SK-N-MC (cell line): Measurements from ENCODE around the gene NDUFB6.
"Not testable (repeated sequence)": the region's sequence is repeated elsewhere in the genome, so short reads cannot be mapped to it uniquely, and the experiment has no call there.

ENCODE experiments used
- DNase-seq: peaks from one replicate; pipeline ENCODE4 v3.0.0-alpha.2; 2011; ENCODE audit warnings: low read depth, low spot score
- H3K27ac ChIP-seq: fragments of 200-600 bp; sonication (generic); 2 replicates; pipeline ENCODE4 v1.5.1; 2016; ENCODE audit warnings: mixed run types
- H3K36me3 ChIP-seq: fragments of 200-600 bp; sonication (generic); 2 replicates; pipeline ENCODE4 v1.6.1; 2017; ENCODE audit warnings: antibody characterized with exemption, low read length, mixed read lengths; ENCODE audit not compliant: insufficient read depth
- H3K4me3 ChIP-seq: fragments of 200-600 bp; sonication (generic); 2 replicates; pipeline ENCODE4 v1.5.1; 2016
- H3K9ac ChIP-seq: fragments of 200-600 bp; sonication (generic); 2 replicates; pipeline ENCODE4 v1.8.0; 2017; ENCODE audit warnings: mixed run types, mixed read lengths; ENCODE audit not compliant: insufficient read length
- H3K9me3 ChIP-seq: fragments of 200-600 bp; sonication (generic); 2 replicates; pipeline ENCODE4 v1.6.1; 2017; ENCODE audit warnings: low read depth, mild to moderate bottlenecking, antibody characterized with exemption, low read length, moderate library complexity, mixed read lengths
- EZH2 ChIP-seq: fragments of 200-600 bp; sonication (generic); IDR thresholded peaks from one replicate; pipeline ENCODE4 v1.6.1; 2017; ENCODE audit warnings: antibody characterized with exemption
- FOXP2 ChIP-seq: optimal IDR thresholded peaks from 2 replicates; pipeline ENCODE3; 2011; ENCODE audit warnings: mild to moderate bottlenecking, moderate library complexity; ENCODE audit not compliant: insufficient read depth; ENCODE audit errors: extremely low read length, control extremely low read depth
- POLR2AphosphoS5 ChIP-seq: IDR thresholded peaks from 2 replicates; pipeline ENCODE4 v1.6.1; 2012; ENCODE audit warnings: mild to moderate bottlenecking, low read depth, low read length, borderline replicate concordance

NDUFB6 gene

GRCh38 chr9:32554107-32554506, 18.9 kb downstream of the NDUFB6 start:
- peak overlapping the region; percentile 37; the same call in 1 of the 2 replicates for H3K27ac ChIP-seq
- H3K9ac ChIP-seq = no peak overlapping the region

GRCh38 chr9:32552172-32552872, 20.6 kb downstream of the NDUFB6 start, which contains the start of the genes SMIM27 and TOPORS:
Gene SMIM27, plus strand, starts transcription at chr9:32552327. Its CDS starts 108 bp downstream, at chr9:32552435.
Gene TOPORS, minus strand, starts transcription at chr9:32552586. Its CDS starts 150 bp downstream, at chr9:32552436.
- DNase-seq = peak; percentile 82
- H3K4me3 ChIP-seq = peak within 1 kb of the TSS; percentile 97
- peak; percentile 92 for TF ChIP-seq POLR2AphosphoS5
- TF ChIP-seq FOXP2 = no peak
- peaks cover 21% of the 10 kb centered on the region for H3K36me3 ChIP-seq
- H3K9ac ChIP-seq = peak within 1 kb of the TSS; percentile 98
- no peaks in the 10 kb centered on the region for H3K9me3 ChIP-seq
- peak within 1 kb of the TSS; percentile 97 for H3K27ac ChIP-seq

More at GRCh38 chr9:32554107-32554506, 18.9 kb downstream of the NDUFB6 start:
- TF ChIP-seq EZH2 = no peak
- no peak for TF ChIP-seq POLR2AphosphoS5
- TF ChIP-seq FOXP2 = no peak
- H3K9me3 ChIP-seq = no peaks in the 10 kb centered on the region
- H3K36me3 ChIP-seq = peaks cover 12% of the 10 kb centered on the region; the same call in 1 of the 2 replicates
- DNase-seq = no peak
- no peak overlapping the region for H3K4me3 ChIP-seq

GRCh38 chr9:32551276-32552051, 21.5 kb downstream of the NDUFB6 start:
- TF ChIP-seq FOXP2 = no peak
- TF ChIP-seq POLR2AphosphoS5 = peak; percentile 2; the same call in 1 of the 2 replicates
- peak overlapping the region; percentile 97 for H3K4me3 ChIP-seq
- H3K9ac ChIP-seq = peak overlapping the region; percentile 98
- peaks cover 27% of the 10 kb centered on the region for H3K36me3 ChIP-seq
- no peak for DNase-seq
- H3K27ac ChIP-seq = peak overlapping the region; percentile 97
- no peaks in the 10 kb centered on the region for H3K9me3 ChIP-seq

GRCh38 chr9:32550562-32551275, 22.2 kb downstream of the NDUFB6 start:
- Histone ChIP-seq H3K4me3 (peak overlapping the region; percentile 97), H3K9ac (peak overlapping the region; percentile 98)
- TF ChIP-seq EZH2 (no peak), FOXP2 (no peak), POLR2AphosphoS5 (peak; percentile 64; the same call in 1 of the 2 replicates)

GRCh38 chr9:32550150-32550561, 22.8 kb downstream of the NDUFB6 start:
- TF ChIP-seq EZH2 (no peak), FOXP2 (no peak)

More at GRCh38 chr9:32550562-32551275, 22.2 kb downstream of the NDUFB6 start:
- peak; percentile 71 for DNase-seq
- Histone ChIP-seq H3K27ac (peak overlapping the region; percentile 97), H3K36me3 (peaks cover 27% of the 10 kb centered on the region), H3K9me3 (no peaks in the 10 kb centered on the region)

GRCh38 chr9:32548213-32548612, 24.7 kb downstream of the NDUFB6 start:
- not testable (repeated sequence) for H3K9me3 ChIP-seq, H3K4me3 ChIP-seq, DNase-seq, H3K9ac ChIP-seq, H3K27ac ChIP-seq
- peaks cover 39% of the 10 kb centered on the region for H3K36me3 ChIP-seq

More at GRCh38 chr9:32550150-32550561, 22.8 kb downstream of the NDUFB6 start:
- Histone ChIP-seq H3K9ac (peak overlapping the region; percentile 98), H3K4me3 (peak overlapping the region; percentile 97), H3K27ac (no peak overlapping the region), H3K36me3 (peaks cover 27% of the 10 kb centered on the region), H3K9me3 (no peaks in the 10 kb centered on the region)
- no peak for DNase-seq

GRCh38 chr9:32545884-32546283, 27.1 kb downstream of the NDUFB6 start:
- Histone ChIP-seq H3K4me3 (no peak overlapping the region), H3K36me3 (peaks cover 60% of the 10 kb centered on the region), H3K9ac (no peak overlapping the region), H3K27ac (no peak overlapping the region), H3K9me3 (no peaks in the 10 kb centered on the region)
- no peak for DNase-seq
- no peak for TF ChIP-seq EZH2
- no peak for TF ChIP-seq FOXP2
- no peak for TF ChIP-seq POLR2AphosphoS5

- H3K9ac ChIP-seq = no peak overlapping the region
- H3K4me3 ChIP-seq = no peak overlapping the region
- peaks cover 56% of the 10 kb centered on the region for H3K36me3 ChIP-seq
- TF ChIP-seq POLR2AphosphoS5 (no peak), EZH2 (no peak), FOXP2 (no peak)
- H3K27ac ChIP-seq = no peak overlapping the region
- DNase-seq = no peak
- H3K9me3 ChIP-seq = no peaks in the 10 kb centered on the region
Measured at GRCh38 chr9:32543047-32543446, 29.9 kb downstream of the NDUFB6 start.
